ENCODE results near the gene RAB36.

The RAB36 gene

DNA sequence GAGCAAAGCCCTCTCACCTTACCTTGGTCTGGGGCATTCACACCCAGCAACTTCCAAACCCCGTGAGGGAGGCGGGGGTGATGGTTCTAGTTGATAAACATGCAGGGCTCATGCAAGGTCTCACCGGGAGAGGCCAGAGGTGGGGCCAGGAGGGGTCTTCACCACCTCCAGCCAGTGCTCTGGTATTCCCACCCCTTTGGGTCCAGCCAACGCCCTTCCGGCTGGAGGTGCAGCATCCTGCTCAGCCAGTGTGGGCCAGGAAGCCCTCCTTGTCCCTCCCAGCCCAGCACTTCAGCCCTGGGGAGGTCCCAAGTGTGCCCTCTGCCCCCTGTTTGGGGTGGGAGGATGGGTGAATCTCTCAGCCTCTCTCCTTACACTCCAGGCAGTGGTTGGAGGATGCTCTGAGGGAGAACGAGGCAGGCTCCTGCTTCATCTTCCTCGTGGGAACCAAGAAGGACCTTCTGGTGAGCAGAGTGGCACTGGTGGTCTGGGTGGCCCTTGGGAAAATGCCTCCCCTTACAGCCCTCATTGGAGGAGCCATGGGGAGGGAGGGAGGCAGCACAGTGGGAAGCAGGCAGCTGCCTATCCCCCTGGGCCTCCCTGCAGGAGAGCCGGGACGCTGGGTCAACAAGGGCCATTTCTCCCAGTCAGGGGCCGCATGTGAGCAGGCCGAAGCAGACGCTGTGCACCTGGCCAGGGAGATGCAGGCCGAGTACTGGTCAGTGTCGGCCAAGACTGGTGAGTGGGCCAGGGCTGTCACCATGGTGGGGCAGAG, 13.4 kb downstream of the RAB36 start:
- Histone ChIP-seq H3K9me3 (ENCODE audit: control extremely low read depth in 1 of 5, control insufficient read depth in 4 of 5, insufficient read depth in 2 of 5, low read depth in 1 of 5, low read length in 4 of 5) (no peaks in the 10 kb centered on the region), H3K27ac (ENCODE audit: insufficient read depth in 1 of 2, low read depth in 1 of 2, low read length in 2 of 2, poor library complexity in 1 of 2, severe bottlenecking in 2 of 2) (no peak overlapping the region), H3K4me1 (ENCODE audit: control extremely low read depth in 1 of 4, control insufficient read depth in 4 of 4, insufficient read depth in 4 of 4, low read length in 3 of 4) (peaks cover 0 to under 1% (median 0%) of the 10 kb centered on the region in 4 experiments), H3K4me3 (ENCODE audit: control insufficient read depth in 1 of 7, extremely low read depth in 1 of 7, insufficient read depth in 4 of 7, low read depth in 2 of 7, low read length in 6 of 7) (no peak overlapping the region), H3K27me3 (replicated peaks in 2 of 5; ENCODE audit: control insufficient read depth in 4 of 5, insufficient read depth in 5 of 5, low read length in 4 of 5) (no peaks in the 10 kb centered on the region), H3K36me3 (ENCODE audit: control insufficient read depth in 4 of 4, insufficient read depth in 4 of 4, low read length in 3 of 4) (no peaks in the 10 kb centered on the region)
- ChIA-PET POLR2A (no interaction called here), CTCF (interaction anchor here (1.5 kb wide), 1 partner anchor 14 kb away, joined by 5 read pairs; no protein-coding TSS in a partner anchor)
- WGBS (ENCODE audit: insufficient coverage): 96% methylated on average over 10 of the region's 14 CpGs
- DNase-seq: no peak

DNA sequence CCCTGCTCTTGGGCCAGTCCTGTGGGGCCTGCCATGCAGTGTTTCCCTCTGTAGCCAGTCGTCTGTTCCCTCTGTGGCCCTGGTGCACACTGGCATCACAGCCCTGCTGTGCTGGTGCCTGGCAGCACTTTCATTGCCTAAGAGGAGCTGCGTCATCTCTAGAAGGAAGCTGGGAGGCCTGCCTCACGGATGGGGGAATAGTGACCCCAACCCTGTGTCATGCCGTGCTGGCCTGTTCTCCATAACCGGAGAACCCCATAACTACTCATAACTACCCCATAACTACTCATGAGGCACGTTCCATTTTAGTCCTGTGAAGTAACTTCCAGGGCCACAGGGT, 14.0 kb downstream of the RAB36 start:
- DNase-seq: no peak
- H3K36me3 ChIP-seq (ENCODE audit: control insufficient read depth in 4 of 4, insufficient read depth in 4 of 4, low read length in 3 of 4): no peaks in the 10 kb centered on the region
- H3K27ac ChIP-seq (ENCODE audit: insufficient read depth in 1 of 2, low read depth in 1 of 2, low read length in 2 of 2, poor library complexity in 1 of 2, severe bottlenecking in 2 of 2): no peak overlapping the region
- H3K9me3 ChIP-seq (ENCODE audit: control extremely low read depth in 1 of 5, control insufficient read depth in 4 of 5, insufficient read depth in 2 of 5, low read depth in 1 of 5, low read length in 4 of 5): no peaks in the 10 kb centered on the region
- POLR2A ChIA-PET: no interaction called here
- no peaks in the 10 kb centered on the region for H3K4me1 ChIP-seq (ENCODE audit: control extremely low read depth in 1 of 4, control insufficient read depth in 4 of 4, insufficient read depth in 4 of 4, low read length in 3 of 4)
- no peaks in the 10 kb centered on the region for H3K27me3 ChIP-seq (replicated peaks in 2 of 5; ENCODE audit: control insufficient read depth in 4 of 5, insufficient read depth in 5 of 5, low read length in 4 of 5)
- no peak overlapping the region for H3K4me3 ChIP-seq (ENCODE audit: control insufficient read depth in 1 of 7, extremely low read depth in 1 of 7, insufficient read depth in 4 of 7, low read depth in 2 of 7, low read length in 6 of 7)
- 88% methylated on average over 2 of the region's 6 CpGs for WGBS (ENCODE audit: insufficient coverage)
- CTCF ChIA-PET: no interaction called here

DNA sequence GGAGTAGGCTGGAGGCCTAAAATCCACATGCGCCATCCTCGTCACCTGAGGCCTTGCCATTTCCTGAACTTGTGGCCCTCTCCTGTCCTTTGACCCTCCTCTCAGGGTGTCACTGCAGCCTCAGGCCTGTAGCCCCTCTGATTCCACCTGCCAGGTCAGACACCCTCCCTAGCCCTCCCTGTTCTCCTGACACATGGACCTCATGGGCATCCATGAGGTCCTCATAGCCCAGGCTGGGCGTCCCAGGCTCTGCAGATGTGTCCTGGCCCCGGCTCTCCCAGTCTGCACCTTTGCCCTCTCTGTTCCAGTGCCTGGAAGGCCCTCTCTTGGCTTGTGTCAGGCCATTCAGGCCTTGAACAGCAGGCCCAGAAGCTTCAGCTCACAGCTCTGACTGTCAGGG, 15.8 kb downstream of the RAB36 start:
- POLR2A ChIA-PET: no interaction called here
- DNase-seq: no peak
- H3K27ac ChIP-seq (ENCODE audit: insufficient read depth in 1 of 2, low read depth in 1 of 2, low read length in 2 of 2, poor library complexity in 1 of 2, severe bottlenecking in 2 of 2): no peak overlapping the region
- CTCF ChIA-PET: no interaction called here
- H3K9me3 ChIP-seq (ENCODE audit: control extremely low read depth in 1 of 5, control insufficient read depth in 4 of 5, insufficient read depth in 2 of 5, low read depth in 1 of 5, low read length in 4 of 5): peaks cover 0 to 2% (median 0%) of the 10 kb centered on the region in 5 experiments
- H3K4me1 ChIP-seq (ENCODE audit: control extremely low read depth in 1 of 4, control insufficient read depth in 4 of 4, insufficient read depth in 4 of 4, low read length in 3 of 4): no peaks in the 10 kb centered on the region
- H3K27me3 ChIP-seq (replicated peaks in 2 of 5; ENCODE audit: control insufficient read depth in 4 of 5, insufficient read depth in 5 of 5, low read length in 4 of 5): no peaks in the 10 kb centered on the region
- H3K4me3 ChIP-seq (ENCODE audit: control insufficient read depth in 1 of 7, extremely low read depth in 1 of 7, insufficient read depth in 4 of 7, low read depth in 2 of 7, low read length in 6 of 7): no peak overlapping the region
- 89% methylated on average over 4 of the region's 4 CpGs for WGBS (ENCODE audit: insufficient coverage)
- no peaks in the 10 kb centered on the region for H3K36me3 ChIP-seq (ENCODE audit: control insufficient read depth in 4 of 4, insufficient read depth in 4 of 4, low read length in 3 of 4)

DNA sequence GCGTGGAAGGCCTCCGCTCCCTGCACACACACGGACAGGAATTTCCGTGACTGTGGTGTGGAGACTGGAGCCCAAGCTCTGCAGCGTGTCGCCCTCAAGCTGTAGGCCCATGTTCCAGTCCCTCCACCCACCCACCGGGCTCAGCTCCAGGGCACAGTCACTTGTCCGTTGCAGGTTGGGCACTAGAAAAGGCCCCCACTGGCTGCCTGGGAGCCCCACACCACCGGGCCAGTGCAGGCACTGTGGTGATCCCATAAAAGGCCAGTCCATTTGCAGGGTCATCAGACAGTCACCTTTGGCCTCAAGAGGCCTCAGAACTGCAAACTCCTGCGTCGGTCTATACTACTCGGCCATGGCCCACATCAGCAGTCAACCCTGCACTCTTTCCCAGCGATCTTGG, 16.3 kb downstream of the RAB36 start:
- ChIA-PET POLR2A (no interaction called here), CTCF (interaction anchor here (1.0 kb wide), 1 partner anchor 13 kb away, joined by 4 read pairs; no protein-coding TSS in a partner anchor)
- DNase-seq: no peak
- Histone ChIP-seq H3K27ac (ENCODE audit: insufficient read depth in 1 of 2, low read depth in 1 of 2, low read length in 2 of 2, poor library complexity in 1 of 2, severe bottlenecking in 2 of 2) (no peak overlapping the region), H3K27me3 (replicated peaks in 2 of 5; ENCODE audit: control insufficient read depth in 4 of 5, insufficient read depth in 5 of 5, low read length in 4 of 5) (no peaks in the 10 kb centered on the region), H3K4me1 (ENCODE audit: control extremely low read depth in 1 of 4, control insufficient read depth in 4 of 4, insufficient read depth in 4 of 4, low read length in 3 of 4) (no peaks in the 10 kb centered on the region), H3K36me3 (ENCODE audit: control insufficient read depth in 4 of 4, insufficient read depth in 4 of 4, low read length in 3 of 4) (no peaks in the 10 kb centered on the region), H3K9me3 (ENCODE audit: control extremely low read depth in 1 of 5, control insufficient read depth in 4 of 5, insufficient read depth in 2 of 5, low read depth in 1 of 5, low read length in 4 of 5) (peaks cover 0 to 2% (median 0%) of the 10 kb centered on the region in 5 experiments), H3K4me3 (ENCODE audit: control insufficient read depth in 1 of 7, extremely low read depth in 1 of 7, insufficient read depth in 4 of 7, low read depth in 2 of 7, low read length in 6 of 7) (no peak overlapping the region)
- 97% methylated on average over 11 of the region's 13 CpGs for WGBS (ENCODE audit: insufficient coverage)

DNA sequence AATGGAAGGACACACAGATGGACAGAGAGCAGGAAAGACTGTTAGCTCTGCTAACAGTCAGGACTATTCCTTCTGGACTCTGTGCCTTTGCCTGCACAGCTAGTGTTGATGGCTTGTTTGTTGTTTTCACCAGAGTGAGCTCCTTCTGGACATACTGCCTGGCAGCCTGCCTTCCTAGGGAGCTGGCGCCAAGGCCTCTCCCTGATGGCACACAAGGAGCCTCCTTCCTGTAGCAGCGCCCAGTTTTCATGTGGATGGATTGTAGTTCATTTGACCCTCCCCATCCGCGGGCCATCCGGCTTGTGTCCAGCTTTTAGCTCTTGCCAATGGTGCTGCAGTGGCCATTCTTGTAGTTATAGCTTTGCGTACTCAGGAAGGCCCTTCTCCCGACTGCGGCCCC, 18.4 kb downstream of the RAB36 start:
- CTCF ChIA-PET: interaction anchor here (1.0 to 1.6 kb wide), 6 partner anchors 9 to 279 kb away, joined by 3 to 6 read pairs (median 4); no protein-coding TSS in a partner anchor
- Histone ChIP-seq H3K9me3 (ENCODE audit: control extremely low read depth in 1 of 5, control insufficient read depth in 4 of 5, insufficient read depth in 2 of 5, low read depth in 1 of 5, low read length in 4 of 5) (peaks cover 0 to 2% (median 0%) of the 10 kb centered on the region in 5 experiments), H3K27ac (ENCODE audit: insufficient read depth in 1 of 2, low read depth in 1 of 2, low read length in 2 of 2, poor library complexity in 1 of 2, severe bottlenecking in 2 of 2) (no peak overlapping the region), H3K4me1 (ENCODE audit: control extremely low read depth in 1 of 4, control insufficient read depth in 4 of 4, insufficient read depth in 4 of 4, low read length in 3 of 4) (no peaks in the 10 kb centered on the region), H3K4me3 (ENCODE audit: control insufficient read depth in 1 of 7, extremely low read depth in 1 of 7, insufficient read depth in 4 of 7, low read depth in 2 of 7, low read length in 6 of 7) (no peak overlapping the region), H3K27me3 (replicated peaks in 2 of 5; ENCODE audit: control insufficient read depth in 4 of 5, insufficient read depth in 5 of 5, low read length in 4 of 5) (no peaks in the 10 kb centered on the region), H3K36me3 (ENCODE audit: control insufficient read depth in 4 of 4, insufficient read depth in 4 of 4, low read length in 3 of 4) (no peaks in the 10 kb centered on the region)
- POLR2A ChIA-PET: interaction anchor here (0.5 kb wide), 1 partner anchor 20 kb away, joined by 4 read pairs; no protein-coding TSS in a partner anchor
- no peak for DNase-seq
- 99% methylated on average over 8 of the region's 8 CpGs for WGBS (ENCODE audit: insufficient coverage)

DNA sequence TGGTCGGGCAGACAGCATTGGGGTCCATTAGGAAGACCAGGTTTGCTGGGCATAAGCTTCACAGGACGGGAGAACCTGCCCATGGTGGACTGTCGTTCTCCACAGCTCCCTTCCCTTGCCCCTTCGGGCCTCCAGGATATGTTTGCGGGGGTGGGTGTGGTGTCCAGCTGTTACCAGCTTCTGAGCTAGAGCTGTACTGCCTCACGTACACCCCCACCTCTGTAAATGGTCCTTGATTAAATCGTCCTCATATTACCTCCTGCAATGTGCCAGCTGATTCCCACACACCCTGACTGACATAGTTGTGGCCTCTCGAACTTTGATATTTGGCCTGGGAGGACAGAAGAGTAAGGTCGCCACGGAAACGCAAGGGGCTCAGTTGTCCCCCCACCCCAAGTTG, 18.8 kb downstream of the RAB36 start:
- WGBS (ENCODE audit: insufficient coverage): 100% methylated on average over 11 of the region's 11 CpGs
- H3K36me3 ChIP-seq (ENCODE audit: control insufficient read depth in 4 of 4, insufficient read depth in 4 of 4, low read length in 3 of 4): no peaks in the 10 kb centered on the region

More for the DNA sequence above, 18.8 kb downstream of the RAB36 start:
- ChIA-PET POLR2A (interaction anchor here (0.5 kb wide), 1 partner anchor 20 kb away, joined by 4 read pairs; no protein-coding TSS in a partner anchor), CTCF (interaction anchor here (1.2 to 1.6 kb wide), 5 partner anchors 10 to 279 kb away, joined by 3 to 6 read pairs (median 3); no protein-coding TSS in a partner anchor)
- peaks cover 0 to 2% (median 0%) of the 10 kb centered on the region in 5 experiments for H3K9me3 ChIP-seq (ENCODE audit: control extremely low read depth in 1 of 5, control insufficient read depth in 4 of 5, insufficient read depth in 2 of 5, low read depth in 1 of 5, low read length in 4 of 5)
- no peak for DNase-seq
- no peak overlapping the region for H3K4me3 ChIP-seq (ENCODE audit: control insufficient read depth in 1 of 7, extremely low read depth in 1 of 7, insufficient read depth in 4 of 7, low read depth in 2 of 7, low read length in 6 of 7)
- H3K27me3 ChIP-seq (replicated peaks in 2 of 5; ENCODE audit: control insufficient read depth in 4 of 5, insufficient read depth in 5 of 5, low read length in 4 of 5): no peaks in the 10 kb centered on the region
- H3K27ac ChIP-seq (ENCODE audit: insufficient read depth in 1 of 2, low read depth in 1 of 2, low read length in 2 of 2, poor library complexity in 1 of 2, severe bottlenecking in 2 of 2): no peak overlapping the region
- H3K4me1 ChIP-seq (ENCODE audit: control extremely low read depth in 1 of 4, control insufficient read depth in 4 of 4, insufficient read depth in 4 of 4, low read length in 3 of 4): no peaks in the 10 kb centered on the region
